HG03097 (cell line): Measurements from ENCODE around the gene TBX20.
"Not testable (repeated sequence)": the region's sequence is repeated elsewhere in the genome, so short reads cannot be mapped to it uniquely, and the experiment has no call there.

ENCODE experiments used
- ATAC-seq: cut with Tn5 transposase; IDR thresholded peaks from one replicate; pipeline ENCODE4 v1.9.1; 2021; ENCODE audit not compliant: unreplicated experiment, low FRiP score

Gene TBX20

GRCh38 chr7:35256256-35257175 lies 2.6 kb upstream of the TBX20 start:
- no peak for ATAC-seq

- no peak for ATAC-seq
Observed at GRCh38 chr7:35255443-35256255, 1.7 kb upstream of the TBX20 start.

GRCh38 chr7:35254496-35255442 lies 869 bp upstream of the TBX20 start:
- ATAC-seq = no peak

GRCh38 chr7:35253460-35253709 lies 515 bp downstream of the TBX20 start:
- ATAC-seq = no peak

GRCh38 chr7:35252612-35253459 lies 1.1 kb downstream of the TBX20 start:
- no peak for ATAC-seq

GRCh38 chr7:35251606-35252310 lies 2.1 kb downstream of the TBX20 start:
- no peak for ATAC-seq

GRCh38 chr7:35250941-35251340 lies 3.0 kb downstream of the TBX20 start:
- ATAC-seq = no peak

GRCh38 chr7:35250452-35250851 lies 3.4 kb downstream of the TBX20 start:
- no peak for ATAC-seq

GRCh38 chr7:35249537-35249907 lies 4.4 kb downstream of the TBX20 start:
- ATAC-seq = no peak

- no peak for ATAC-seq
Observed at GRCh38 chr7:35248576-35249536, 5.0 kb downstream of the TBX20 start.

- ATAC-seq = no peak
Observed at GRCh38 chr7:35246819-35247218, 7.1 kb downstream of the TBX20 start.

GRCh38 chr7:35241884-35242283 lies 12.0 kb downstream of the TBX20 start:
- ATAC-seq = no peak

GRCh38 chr7:35241436-35241835 lies 12.5 kb downstream of the TBX20 start:
- no peak for ATAC-seq

- ATAC-seq = not testable (repeated sequence)
Observed at GRCh38 chr7:35241008-35241407, 12.9 kb downstream of the TBX20 start.

- ATAC-seq = not testable (repeated sequence)
Observed at GRCh38 chr7:35238456-35238855, 15.4 kb downstream of the TBX20 start.

GRCh38 chr7:35232994-35233393 lies 20.9 kb downstream of the TBX20 start:
- no peak for ATAC-seq

GRCh38 chr7:35231221-35231620 lies 22.7 kb downstream of the TBX20 start:
- ATAC-seq = not testable (repeated sequence)

- not testable (repeated sequence) for ATAC-seq
Observed at GRCh38 chr7:35229116-35229780, 24.7 kb downstream of the TBX20 start.
